Left ventricle myocardium superior (tissue), 1 donor: ENCODE data around the gene SNTA1. TPM values are rescaled to one million over a fixed set of nuclear protein-coding genes. Genes with fewer than 3 reads are reported as not detected.
"Not testable (repeated sequence)": the region's sequence is repeated elsewhere in the genome, so short reads cannot be mapped to it uniquely, and the experiment has no call there.

Source experiments
- ATAC-seq: fragments of 200-7000 bp; cut with Tn5 transposase; one replicate; pipeline ENCODE4 v1.9.1; 2020; ENCODE audit warnings: mild to moderate bottlenecking, moderate library complexity
- DNase-seq: peaks from one replicate; pipeline ENCODE4 v3.0.0-alpha.2; 2020
- intact Hi-C: fragments of 100-400 bp; cut with micrococcal nuclease; formaldehyde crosslinking; loops from one replicate; pipeline ENCODE4 v1.11.0; 2022
- total RNA-seq: library from RNA; stranded (reverse); fragmentation: NEBNext Ultra II Directional; extraction: Animal tissue kit (Norgen Biotek cat#: 25700); gene quantifications from one replicate; pipeline ENCODE4 v1.2.1, GENCODE V29; 2021
- donor health status: DM: no; HTN: yes; CAD: no; lungs with severe emphysema.

SNTA1 gene
- total RNA-seq, 1 donor from 2014 or later = 226 TPM

GRCh38 chr20:33407251-33407650 is 36.3 kb downstream of the SNTA1 start:
- ATAC-seq (no peak), DNase-seq (no peak)
- intact Hi-C loops = no loop called here

GRCh38 chr20:33404281-33404680 is 39.3 kb downstream of the SNTA1 start:
- DNase-seq (no peak), ATAC-seq (no peak)
- intact Hi-C loops = no loop called here

- DNase-seq (no peak), ATAC-seq (peak; percentile 23)
- intact Hi-C loops = no loop called here
These were observed 41.6 kb downstream of the SNTA1 start for GRCh38 chr20:33401921-33402369.

GRCh38 chr20:33401184-33401920 is 42.2 kb downstream of the SNTA1 start, which contains the start of gene CDK5RAP1:
CDK5RAP1 (minus strand) TSS chr20:33401519; CDS start chr20:33397064, 4,455 bp downstream.
- intact Hi-C loops = no loop called here
- peak; percentile 93 for ATAC-seq
- DNase-seq = peak; percentile 88

- no peak for DNase-seq
- intact Hi-C loops = no loop called here
- ATAC-seq = peak; percentile 43
These were observed 42.8 kb downstream of the SNTA1 start for GRCh38 chr20:33400812-33401183.

- DNase-seq = no peak
These were observed 43.6 kb downstream of the SNTA1 start for GRCh38 chr20:33399924-33400323.

GRCh38 chr20:33394718-33395117 is 48.8 kb downstream of the SNTA1 start:
- no peak for ATAC-seq
- DNase-seq = no peak
- intact Hi-C loops = no loop called here

More at GRCh38 chr20:33399924-33400323, 43.6 kb downstream of the SNTA1 start:
- ATAC-seq = no peak
- intact Hi-C loops = no loop called here

- intact Hi-C loops = no loop called here
- ATAC-seq = no peak
These were observed 50.0 kb downstream of the SNTA1 start for GRCh38 chr20:33393609-33394008.

GRCh38 chr20:33391722-33392415 is 51.7 kb downstream of the SNTA1 start:
- DNase-seq (no peak), ATAC-seq (peak; percentile 21)
- intact Hi-C loops = no loop called here

More at GRCh38 chr20:33393609-33394008, 50.0 kb downstream of the SNTA1 start:
- no peak for DNase-seq

- ATAC-seq = not testable (repeated sequence)
These were observed 54.2 kb downstream of the SNTA1 start for GRCh38 chr20:33389326-33389725.

GRCh38 chr20:33388268-33388667 is 55.3 kb downstream of the SNTA1 start:
- ATAC-seq (no peak), DNase-seq (no peak)
- intact Hi-C loops = no loop called here

More at GRCh38 chr20:33389326-33389725, 54.2 kb downstream of the SNTA1 start:
- intact Hi-C loops, DNase-seq: not testable (repeated sequence)

GRCh38 chr20:33387177-33387576 is 56.4 kb downstream of the SNTA1 start:
- ATAC-seq = peak; percentile 94
- intact Hi-C loops = no loop called here
- peak; percentile 66 for DNase-seq

GRCh38 chr20:33386673-33387072 is 56.9 kb downstream of the SNTA1 start:
- intact Hi-C loops = no loop called here
- ATAC-seq = no peak
- DNase-seq = no peak

GRCh38 chr20:33377366-33377765 is 66.2 kb downstream of the SNTA1 start:
- DNase-seq (no peak), ATAC-seq (no peak)
- intact Hi-C loops = no loop called here

GRCh38 chr20:33373735-33374605 is 69.6 kb downstream of the SNTA1 start:
- no peak for ATAC-seq
- intact Hi-C loops = no loop called here
- no peak for DNase-seq

GRCh38 chr20:33372993-33373441 is 70.5 kb downstream of the SNTA1 start:
- intact Hi-C loops = no loop called here
- DNase-seq (no peak), ATAC-seq (no peak)

- intact Hi-C loops = no loop called here
- DNase-seq (no peak), ATAC-seq (no peak)
These were observed 73.3 kb downstream of the SNTA1 start for GRCh38 chr20:33370291-33370690.

GRCh38 chr20:33362898-33363297 is 80.7 kb downstream of the SNTA1 start:
- ATAC-seq = no peak
- intact Hi-C loops = no loop called here
- DNase-seq = no peak
